Measurements from ENCODE around the gene CCDC6.
"Not testable (repeated sequence)": the region's sequence is repeated elsewhere in the genome, so short reads cannot be mapped to it uniquely, and the experiment has no call there.

The CCDC6 gene

GRCh38 chr10:59905731-59906416 is 482 bp downstream of the CCDC6 start:
- DNase-seq (ENCODE audit: low read depth) = peak; percentile 6

DNA sequence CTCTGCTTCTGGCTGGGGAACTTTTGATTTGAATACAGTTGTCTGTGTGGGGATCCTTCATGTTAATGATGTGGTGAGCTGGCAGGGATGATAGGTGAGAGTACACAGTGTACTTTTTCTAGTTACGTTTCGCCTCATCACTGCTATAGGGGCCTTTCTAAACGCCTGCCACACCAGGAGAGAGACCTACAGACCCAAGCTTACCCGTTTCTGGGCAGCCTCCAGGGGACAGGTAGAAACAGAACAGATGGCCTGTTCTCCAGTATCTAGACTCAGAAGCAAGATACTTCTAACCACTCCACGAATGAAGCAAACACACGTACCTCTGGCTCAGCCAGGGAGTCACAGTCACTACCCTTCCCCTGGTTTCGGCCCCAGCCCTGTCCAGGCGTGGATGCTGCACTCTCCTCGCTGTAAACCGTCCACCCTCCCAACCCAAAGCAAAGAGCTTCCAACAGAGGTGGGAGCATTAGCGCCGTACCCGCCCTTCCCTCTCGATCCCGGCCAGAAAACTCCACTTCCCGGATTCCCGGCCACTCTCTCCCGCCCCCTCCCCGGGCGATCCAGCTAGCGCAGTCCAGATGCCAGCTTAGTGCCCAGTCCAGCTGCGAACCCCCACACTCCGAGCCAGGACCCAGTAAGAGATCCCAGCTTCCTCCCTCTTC is 1.2 kb downstream of the CCDC6 start:
- no peak for DNase-seq (ENCODE audit: low read depth)

DNA sequence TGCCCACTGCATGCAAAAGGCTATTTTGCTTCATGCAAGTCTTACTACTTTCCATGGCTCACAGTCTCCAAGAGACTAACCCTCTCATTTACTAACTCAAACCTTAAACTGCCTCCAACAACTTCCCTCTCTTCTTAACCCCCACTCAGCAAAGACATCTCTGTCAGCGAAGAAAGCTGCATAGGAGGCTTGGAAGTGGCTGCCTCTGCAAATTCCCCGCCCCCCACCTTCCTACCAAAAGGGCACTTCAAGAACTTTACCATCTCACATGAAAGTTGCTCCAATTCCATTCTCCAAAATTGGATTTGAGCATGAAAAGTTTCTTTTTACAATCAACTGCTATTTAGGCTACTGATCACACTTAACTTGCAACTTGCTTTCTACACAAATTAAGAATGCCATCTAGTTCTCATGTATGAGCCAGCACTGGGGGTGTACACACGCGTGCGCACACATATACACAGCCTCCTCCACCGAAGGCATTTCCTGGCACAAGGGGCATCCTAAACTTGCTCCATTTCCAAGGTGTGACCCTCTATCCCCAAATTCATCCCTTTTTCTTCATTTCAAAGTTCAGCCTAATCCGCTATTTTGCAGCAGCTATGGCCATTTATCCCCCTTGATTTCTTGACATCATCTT is 1.8 kb downstream of the CCDC6 start:
- DNase-seq (ENCODE audit: low read depth) = no peak

GRCh38 chr10:59903871-59904270 is 2.5 kb downstream of the CCDC6 start:
- DNase-seq (ENCODE audit: low read depth) = no peak

GRCh38 chr10:59902016-59902415 is 4.3 kb downstream of the CCDC6 start:
- no peak for DNase-seq (ENCODE audit: low read depth)

- no peak for DNase-seq (ENCODE audit: low read depth)
These were observed 4.9 kb downstream of the CCDC6 start for GRCh38 chr10:59901470-59901869.

DNA sequence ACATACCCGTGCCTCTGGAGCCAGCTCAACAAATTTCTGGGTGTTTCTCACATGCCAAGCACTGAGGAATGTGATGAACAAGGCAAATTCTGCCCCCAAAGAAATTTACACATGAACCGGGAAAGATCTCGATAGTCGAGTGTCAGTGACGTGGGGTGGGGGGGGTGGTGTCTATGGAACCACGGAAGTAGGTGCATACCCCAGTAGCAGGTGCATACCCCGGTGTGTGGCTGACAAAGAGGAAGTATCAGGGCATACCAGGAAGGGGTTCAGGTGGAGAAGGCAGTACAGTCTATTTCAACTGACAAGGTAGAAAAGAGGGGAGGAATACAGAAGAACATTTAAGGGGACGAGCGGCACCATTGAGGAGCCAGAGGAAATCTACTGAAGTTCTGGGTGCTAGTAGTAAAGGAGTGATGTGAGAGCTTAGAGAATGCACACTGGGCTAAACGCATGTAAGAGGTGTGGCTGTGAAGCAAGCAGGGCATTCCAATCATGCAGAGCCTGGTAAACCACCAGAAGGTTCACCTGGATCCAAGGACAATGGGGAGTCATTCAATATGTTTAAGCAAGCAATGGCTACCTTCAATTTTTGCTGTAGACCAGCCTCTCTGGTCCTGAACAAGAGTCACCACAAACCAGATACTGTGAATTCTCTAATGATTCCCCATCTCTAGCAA is 6.2 kb downstream of the CCDC6 start:
- no peak for DNase-seq (ENCODE audit: low read depth)

DNA sequence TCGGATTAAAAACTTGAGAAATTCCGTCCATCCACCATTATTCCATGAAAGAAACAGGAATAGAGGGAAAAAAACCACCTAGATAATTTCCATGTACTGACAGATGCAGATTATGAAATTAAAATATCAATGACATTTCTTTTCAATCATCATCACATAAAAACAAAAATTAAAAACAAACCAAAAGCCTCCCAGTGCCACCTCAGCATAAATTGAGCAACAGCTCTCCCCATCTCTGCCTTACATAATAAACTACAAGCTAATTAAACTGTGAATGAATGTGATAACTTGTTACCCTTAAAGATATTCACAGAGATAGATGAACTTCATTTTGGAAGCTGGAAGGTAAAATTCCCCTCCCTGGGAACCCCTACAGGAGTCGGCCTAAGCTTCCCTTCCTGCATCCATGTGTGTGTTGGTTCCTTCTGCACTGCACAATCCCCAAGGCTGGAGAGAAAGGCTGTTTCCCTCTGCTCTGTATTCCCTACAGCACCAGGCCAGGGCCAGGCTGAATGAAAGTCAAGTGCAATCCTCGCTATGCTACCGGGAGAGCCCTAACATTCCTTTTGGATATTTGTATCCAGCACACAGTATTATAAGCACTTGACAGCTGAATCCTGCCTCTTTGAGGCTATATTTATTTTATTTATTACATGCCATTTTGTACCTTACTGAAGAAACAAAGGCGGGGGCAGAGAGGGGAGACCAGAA is 8.1 kb downstream of the CCDC6 start:
- DNase-seq (ENCODE audit: low read depth) = no peak

GRCh38 chr10:59896191-59896590 is 10.2 kb downstream of the CCDC6 start:
- DNase-seq (ENCODE audit: low read depth) = no peak

DNA sequence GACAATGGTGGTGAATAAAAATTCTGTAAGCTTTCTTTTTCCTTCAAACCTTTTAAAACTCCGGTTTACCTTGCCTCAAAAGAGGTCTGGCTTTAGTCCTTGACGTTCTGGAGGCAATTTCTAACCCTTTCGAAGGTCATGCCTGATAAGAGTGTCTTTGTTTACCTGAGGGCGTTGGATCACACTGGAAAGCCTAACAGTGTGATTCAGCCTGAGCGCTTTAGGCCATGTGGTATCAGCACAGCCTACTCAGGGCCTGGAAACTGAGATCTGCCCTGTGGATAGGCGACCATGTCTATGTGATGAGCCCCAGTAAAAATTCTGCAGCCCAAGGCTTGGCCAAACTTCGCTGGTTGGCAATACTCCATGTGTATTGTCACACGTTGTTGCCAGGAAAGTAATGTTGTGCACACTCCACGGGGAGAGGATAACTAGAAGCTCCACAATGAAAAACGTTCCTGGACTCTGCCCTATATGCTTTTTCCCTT is 10.7 kb downstream of the CCDC6 start:
- no peak for DNase-seq (ENCODE audit: low read depth)

DNA sequence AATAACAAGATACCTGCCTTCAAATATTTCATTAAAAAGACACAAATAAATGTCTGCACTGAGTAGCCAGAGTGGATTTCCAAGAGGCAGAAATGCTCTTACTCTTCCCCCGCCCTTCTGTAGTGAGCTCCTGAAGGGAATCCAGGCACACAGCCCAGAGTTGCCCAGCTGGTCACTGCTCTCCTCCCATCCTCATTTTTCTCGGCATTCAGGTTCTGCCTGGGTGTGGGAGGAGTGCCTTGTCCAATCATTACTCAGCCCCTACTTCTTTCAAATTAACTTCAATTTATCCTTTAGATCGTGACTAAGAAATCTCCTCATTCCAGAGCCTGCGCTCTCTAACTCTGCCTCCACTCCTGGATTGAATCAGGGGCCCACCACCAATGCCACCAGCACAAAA is 12.2 kb downstream of the CCDC6 start:
- no peak for DNase-seq (ENCODE audit: low read depth)

GRCh38 chr10:59892697-59893096 is 13.7 kb downstream of the CCDC6 start:
- no peak for DNase-seq (ENCODE audit: low read depth)

DNA sequence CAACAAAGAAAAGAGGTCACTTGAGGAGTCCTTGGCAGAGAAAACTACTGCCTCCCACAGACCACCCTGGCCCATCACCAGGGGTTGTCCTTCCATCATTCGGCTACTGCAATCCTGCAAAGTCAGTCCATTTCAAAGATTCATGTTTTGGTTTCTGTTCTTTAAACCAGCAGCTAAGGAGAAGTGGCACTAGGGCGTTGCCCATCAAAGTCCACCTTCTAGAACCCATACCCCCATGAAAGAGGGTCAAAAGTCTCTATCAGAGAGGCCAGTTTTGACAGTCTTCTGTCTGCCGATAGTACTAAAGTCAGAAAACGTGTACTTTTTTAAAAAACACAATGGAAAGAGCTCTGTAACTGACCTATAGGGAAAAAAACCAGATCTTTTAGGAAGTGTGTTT is 14.4 kb downstream of the CCDC6 start:
- no peak for DNase-seq (ENCODE audit: low read depth)

DNA sequence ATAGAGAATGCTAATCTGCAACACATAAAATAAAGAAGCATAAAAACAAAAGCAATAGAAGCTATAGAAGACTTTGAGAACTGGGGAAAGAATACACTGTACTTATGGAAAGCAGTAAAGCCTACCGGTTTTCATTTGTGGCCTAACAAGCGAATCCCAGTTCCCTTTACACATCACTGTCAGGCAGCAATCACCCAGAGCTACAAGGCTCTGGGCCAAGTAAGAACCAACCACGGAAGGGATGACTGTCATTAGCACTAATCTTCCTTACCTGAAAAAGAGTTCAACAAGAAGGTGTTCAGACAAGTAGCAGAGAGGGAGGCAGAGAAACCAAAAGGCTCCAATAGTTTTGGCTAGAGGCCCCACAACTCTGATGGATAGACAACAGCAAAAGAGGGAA is 15.0 kb downstream of the CCDC6 start:
- DNase-seq (ENCODE audit: low read depth) = no peak

DNA sequence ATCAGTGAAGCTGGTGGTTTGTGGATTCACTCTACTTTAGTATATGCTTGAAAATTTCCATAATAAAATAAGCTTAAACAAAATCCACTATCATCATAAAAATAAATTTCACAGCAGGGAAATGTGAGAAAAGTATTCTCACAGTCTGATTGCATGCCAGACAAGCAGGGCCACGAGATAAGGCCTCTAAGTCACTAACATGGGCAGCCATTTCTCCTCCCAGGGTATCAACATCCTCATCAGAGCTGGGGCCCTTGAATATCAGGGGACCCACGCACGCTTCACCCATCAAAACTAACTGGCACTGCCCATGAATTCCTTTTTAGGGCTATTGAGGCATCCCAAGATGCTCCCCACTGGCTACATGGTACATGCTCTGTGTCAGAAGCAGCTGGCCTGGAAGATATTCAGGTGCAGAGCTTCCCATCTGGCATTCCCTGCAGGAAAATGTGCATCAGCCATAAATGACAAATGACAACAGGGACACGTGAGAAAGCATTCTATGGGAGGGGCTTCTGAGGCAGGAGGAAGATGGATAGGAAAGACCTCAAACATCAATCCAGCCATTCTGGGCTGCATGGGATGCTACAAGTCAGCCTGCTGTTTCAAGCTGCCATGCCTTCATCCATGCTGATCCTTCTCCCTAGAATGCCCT is 17.4 kb downstream of the CCDC6 start:
- DNase-seq (ENCODE audit: low read depth) = no peak

DNA sequence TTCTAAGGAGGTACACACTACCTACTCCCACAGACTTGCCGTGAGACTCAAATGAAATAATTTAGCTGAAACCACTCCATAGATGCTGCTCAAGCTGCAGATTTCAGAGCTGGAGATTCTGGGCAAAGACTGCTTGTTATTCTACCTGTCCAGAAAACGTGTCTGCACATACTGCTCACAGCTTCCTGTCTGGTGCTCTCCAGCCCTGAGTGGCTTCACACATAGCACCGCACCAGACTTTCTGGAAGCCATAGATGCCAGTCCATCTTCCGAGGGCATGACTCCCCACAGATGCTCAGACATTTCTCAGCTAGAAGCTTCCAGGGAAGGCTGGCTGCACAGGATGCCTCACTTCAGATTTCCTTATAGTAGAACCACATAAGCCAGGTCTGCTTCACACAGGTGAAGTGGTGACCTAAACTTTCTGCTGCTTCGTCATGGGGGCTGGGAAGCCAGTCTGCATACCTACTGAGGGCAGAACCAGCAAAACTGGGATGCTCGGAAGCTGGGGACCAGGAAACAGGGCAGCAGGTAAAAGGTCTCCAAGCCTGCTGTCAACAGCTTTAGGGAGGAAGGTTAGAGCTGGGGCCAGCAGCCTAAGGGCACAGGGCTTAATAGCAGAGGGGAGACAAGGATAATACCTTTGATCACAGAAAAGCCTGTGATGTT is 18.2 kb downstream of the CCDC6 start:
- DNase-seq (ENCODE audit: low read depth) = no peak

DNA sequence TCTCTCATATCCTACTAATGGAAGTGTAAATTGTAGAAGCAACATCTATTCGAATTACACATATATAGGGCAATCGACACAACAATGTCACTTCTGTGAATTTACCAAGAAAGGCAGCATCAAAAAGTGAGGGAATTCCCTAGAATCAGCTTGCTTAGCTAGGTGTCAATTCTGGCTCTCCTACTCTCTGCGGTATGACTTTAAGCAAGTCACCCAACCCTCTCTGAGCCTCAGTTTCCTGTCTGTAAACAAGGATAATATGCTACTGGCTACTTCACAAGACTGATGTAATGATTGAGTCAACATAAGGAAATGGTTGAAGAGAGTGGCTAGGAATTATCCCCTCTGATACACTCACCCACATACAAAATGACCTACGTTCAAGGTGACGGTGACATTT is 19.4 kb downstream of the CCDC6 start:
- no peak for DNase-seq (ENCODE audit: low read depth)

- no peak for DNase-seq (ENCODE audit: low read depth)
These were observed 20.8 kb downstream of the CCDC6 start for GRCh38 chr10:59885430-59886134.

- not testable (repeated sequence) for DNase-seq (ENCODE audit: low read depth)
These were observed 21.5 kb downstream of the CCDC6 start for GRCh38 chr10:59884893-59885292.

DNA sequence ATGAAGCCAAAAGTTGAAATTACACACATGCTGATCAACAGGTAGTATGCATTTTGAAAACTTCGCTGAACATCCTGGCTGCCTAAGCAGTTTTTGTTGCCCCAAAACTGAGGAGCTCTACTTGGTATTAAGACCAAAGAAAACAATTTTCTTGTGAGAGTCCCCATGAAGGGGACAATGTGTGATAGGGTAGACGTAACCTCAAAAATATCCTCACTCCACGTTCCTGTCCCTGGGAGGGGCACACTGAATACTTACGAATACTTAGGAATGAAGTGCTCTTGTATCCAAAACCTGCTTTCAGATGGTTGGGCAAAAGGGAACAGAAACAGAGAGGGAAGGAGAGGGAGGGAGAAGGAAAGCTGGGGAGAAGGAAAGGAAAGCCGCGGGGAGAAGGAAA is 24.7 kb downstream of the CCDC6 start:
- DNase-seq (ENCODE audit: low read depth) = no peak
